Stimulated activated CD8-positive, alpha-beta memory T cell treated with anti-CD3 and anti-CD28 coated beads, Interleukin-15, amount 100 ng/mL, for 1 hour (primary cell): Measurements from ENCODE around the gene TTI1.

ENCODE experiments used
- DNase-seq: peaks from one replicate; pipeline ENCODE4 v3.0.0-alpha.2; 2020; ENCODE audit warnings: low read depth

The TTI1 gene

GRCh38 chr20:37936041-37936440, 97.2 kb downstream of the TTI1 start:
- DNase-seq = no peak

DNA sequence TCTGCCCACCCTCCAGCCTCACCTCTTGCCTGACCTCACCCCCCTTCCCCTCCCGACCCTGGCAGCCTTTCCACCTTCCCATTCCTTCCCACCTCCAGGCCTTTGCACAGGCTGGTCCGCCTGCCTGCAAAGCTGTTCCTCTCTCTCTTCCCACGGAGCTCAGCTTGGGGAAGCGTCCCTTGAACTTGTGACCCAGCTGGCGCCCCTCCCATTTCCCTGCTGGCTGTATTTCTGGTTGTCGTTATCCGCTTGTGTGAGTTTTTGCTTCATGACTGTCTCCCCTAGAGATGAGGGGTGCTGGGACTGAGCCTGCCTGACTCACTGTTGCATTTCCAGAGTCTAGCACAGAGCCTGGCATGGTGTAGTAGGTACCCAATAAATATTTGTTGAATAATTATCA, 97.8 kb downstream of the TTI1 start:
- DNase-seq = no peak

- no peak for DNase-seq
Observed at GRCh38 chr20:37934634-37935375, 98.5 kb downstream of the TTI1 start.

DNA sequence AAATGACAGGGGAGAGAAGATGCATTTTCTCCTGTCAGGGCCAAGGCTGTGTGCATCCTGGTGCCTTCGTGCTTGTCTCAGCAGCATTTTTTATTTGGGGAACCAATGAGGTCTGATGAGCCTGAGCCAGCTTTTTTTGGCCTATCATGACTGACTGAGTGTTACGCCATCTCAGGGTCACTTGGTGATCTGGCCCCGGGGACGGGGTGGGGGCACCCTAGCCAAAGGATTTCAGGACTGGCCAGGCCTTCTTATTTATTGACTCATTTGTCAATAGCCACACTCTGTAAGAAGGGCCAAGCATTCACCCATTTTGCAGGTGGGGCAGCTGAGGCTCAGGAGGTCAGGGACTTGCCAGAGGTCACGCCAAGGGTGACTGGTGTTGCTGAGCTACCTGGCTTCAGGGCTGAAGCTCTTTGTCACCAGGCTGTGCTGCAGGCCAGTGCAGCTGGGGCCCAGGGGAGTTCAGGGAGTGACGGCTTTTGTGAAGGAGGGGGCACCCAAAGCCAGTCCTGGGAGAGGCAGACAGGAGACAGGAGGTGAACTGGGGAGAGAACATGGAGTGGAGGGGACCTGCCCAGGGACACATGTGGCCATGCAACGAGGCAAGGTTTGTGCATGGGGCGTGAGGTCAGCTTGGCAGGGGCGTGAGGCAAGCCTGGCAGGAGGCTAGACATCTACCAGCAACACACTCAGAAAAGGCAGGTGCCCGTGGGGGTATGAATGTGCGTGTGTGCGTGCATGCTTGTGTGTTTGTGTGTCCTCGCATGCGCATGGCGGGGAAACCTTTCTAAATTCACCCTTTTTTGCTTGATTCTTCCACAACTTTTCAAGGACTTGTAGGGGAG, 99.2 kb downstream of the TTI1 start:
- no peak for DNase-seq
